Panc1 (cell line): Measurements from ENCODE around the gene ZC3H15. TPM values are rescaled to one million over a fixed set of nuclear protein-coding genes. Genes with fewer than 3 reads are reported as not detected.
A peak's percentile ranks its signal among the peaks of the same experiment; 100 is the strongest.

Source experiments
- ATAC-seq: fragments of 200-7000 bp; cut with Tn5 transposase; 2 replicates; pipeline ENCODE4 v1.9.1; 2020; ENCODE audit warnings: mild to moderate bottlenecking, moderate library complexity
- BruUV-seq: library from RNA; stranded (reverse); fragments of 400-500 nt; replicated peaks from 2 replicates; lab custom pipeline; 2021; lab: Mats Ljungman, UMichigan
- CTCF ChIA-PET: fragments of 300-600 bp; sonication (Branson Sonifier 250); formaldehyde crosslinking; loops from one replicate; lab custom pipeline; 2022; ENCODE audit warnings: antibody characterized with exemption; lab: Charles Lee
- POLR2A ChIA-PET: fragments of 300-600 bp; sonication (Branson Sonifier 250); formaldehyde crosslinking; loops from one replicate; lab custom pipeline; 2022; ENCODE audit warnings: antibody characterized with exemption; lab: Charles Lee
- DNase-seq: peaks from one replicate; pipeline ENCODE4 v3.0.0-alpha.2; 2010; ENCODE audit warnings: low read depth, low spot score
- H3K27ac ChIP-seq: 2 replicates; pipeline ENCODE4 v1.5.1; 2011; ENCODE audit warnings: mild to moderate bottlenecking, low read length, inconsistent platforms
- H3K27me3 ChIP-seq: fragments of 200-500 bp; sonication (Bioruptor generic); 2 replicates; pipeline ENCODE4 v1.6.0; 2014; ENCODE audit warnings: low read length, inconsistent platforms; ENCODE audit not compliant: control insufficient read depth, insufficient read depth
- H3K36me3 ChIP-seq: fragments of 200-500 bp; sonication (Bioruptor generic); 2 replicates; pipeline ENCODE4 v1.5.1; 2014; ENCODE audit warnings: inconsistent platforms, mild to moderate bottlenecking, low read length, moderate library complexity; ENCODE audit not compliant: control insufficient read depth, insufficient read depth
- H3K4me1 ChIP-seq: 2 replicates; pipeline ENCODE4 v1.5.1; 2011; ENCODE audit warnings: inconsistent platforms, mild to moderate bottlenecking, low read length, moderate library complexity; ENCODE audit not compliant: control insufficient read depth, insufficient read depth
- H3K4me3 ChIP-seq, 2 experiments: 2 replicates each; pipeline ENCODE4 v1.5.1; 2011 to 2012; ENCODE audit warnings: low read depth in 2 of 2, low read length in 2 of 2, mild to moderate bottlenecking in 2 of 2, inconsistent platforms in 1 of 2, moderate library complexity in 1 of 2
- H3K9me3 ChIP-seq: fragments of 200-500 bp; sonication (Bioruptor generic); 2 replicates; pipeline ENCODE4 v1.5.1; 2014; ENCODE audit warnings: low read depth, mild to moderate bottlenecking, inconsistent platforms, low read length, moderate library complexity; ENCODE audit not compliant: control insufficient read depth, insufficient read depth
- POLR2AphosphoS5 ChIP-seq: IDR thresholded peaks from 2 replicates; pipeline ENCODE4 v1.6.1; 2012; ENCODE audit warnings: mild to moderate bottlenecking, low read depth, low read length, moderate library complexity
- SIN3A ChIP-seq: IDR thresholded peaks from 2 replicates; pipeline ENCODE4 v1.6.1; 2012; ENCODE audit warnings: low read depth, mild to moderate bottlenecking, low read length, moderate library complexity, borderline replicate concordance; ENCODE audit not compliant: insufficient read depth
- TCF7L2 ChIP-seq: IDR thresholded peaks from 2 replicates; pipeline ENCODE4 v1.6.1; 2011; ENCODE audit warnings: mild to moderate bottlenecking, low read depth, low read length, inconsistent platforms
- in situ Hi-C: cut with HindIII; loops from 2 replicates; pipeline ENCODE4 v1.10.0; 2016; ENCODE audit warnings: low sequenced_read_pairs, low pct_unique_long_range_greater_than_20kb
- intact Hi-C: fragments of 100-400 bp; cut with micrococcal nuclease; formaldehyde crosslinking; loops from one replicate; pipeline ENCODE4 v1.10.0; 2022; ENCODE audit not compliant: unreplicated experiment
- total RNA-seq: library from RNA; stranded (reverse); gene quantifications from one replicate; pipeline ENCODE4 v1.2.1, GENCODE V29; 2021; ENCODE audit not compliant: unreplicated experiment
- TF ChIP-seq, protein P1 (sequence below): fragments of 450-650 bp; IDR thresholded peaks from 2 replicates; pipeline ENCODE4 v1.5.1; 2017; ENCODE audit warnings: mild to moderate bottlenecking
- TF ChIP-seq, protein P2 (sequence below), 2 experiments: IDR thresholded peaks; 2 replicates each; pipeline ENCODE4 v1.6.1; 2011 to 2012; ENCODE audit warnings: low read depth in 2 of 2, control low read depth in 1 of 2, low read length in 1 of 2, mild to moderate bottlenecking in 1 of 2, moderate library complexity in 1 of 2; ENCODE audit not compliant: insufficient read depth in 1 of 2

Gene ZC3H15
- total RNA-seq, 1 experiment from 2014 or later: 72.8 TPM

- Histone ChIP-seq H3K36me3 (no peaks in the 10 kb centered on the region), H3K9me3 (no peaks in the 10 kb centered on the region), H3K27me3 (no peaks in the 10 kb centered on the region), H3K4me3 (no peak overlapping the region), H3K4me1 (no peaks in the 10 kb centered on the region), H3K27ac (no peak overlapping the region)
- ATAC-seq (peak; percentile 63; the same call in 1 of the 2 replicates), DNase-seq (no peak)
- POLR2A ChIA-PET: no interaction called here
- CTCF ChIA-PET: no interaction called here
- intact Hi-C loops (no loop called here), in situ Hi-C loops (no loop called here)
- BruUV-seq: no TSS peak
- TF ChIP-seq POLR2AphosphoS5: no peak
- TF ChIP-seq, protein P1, sequence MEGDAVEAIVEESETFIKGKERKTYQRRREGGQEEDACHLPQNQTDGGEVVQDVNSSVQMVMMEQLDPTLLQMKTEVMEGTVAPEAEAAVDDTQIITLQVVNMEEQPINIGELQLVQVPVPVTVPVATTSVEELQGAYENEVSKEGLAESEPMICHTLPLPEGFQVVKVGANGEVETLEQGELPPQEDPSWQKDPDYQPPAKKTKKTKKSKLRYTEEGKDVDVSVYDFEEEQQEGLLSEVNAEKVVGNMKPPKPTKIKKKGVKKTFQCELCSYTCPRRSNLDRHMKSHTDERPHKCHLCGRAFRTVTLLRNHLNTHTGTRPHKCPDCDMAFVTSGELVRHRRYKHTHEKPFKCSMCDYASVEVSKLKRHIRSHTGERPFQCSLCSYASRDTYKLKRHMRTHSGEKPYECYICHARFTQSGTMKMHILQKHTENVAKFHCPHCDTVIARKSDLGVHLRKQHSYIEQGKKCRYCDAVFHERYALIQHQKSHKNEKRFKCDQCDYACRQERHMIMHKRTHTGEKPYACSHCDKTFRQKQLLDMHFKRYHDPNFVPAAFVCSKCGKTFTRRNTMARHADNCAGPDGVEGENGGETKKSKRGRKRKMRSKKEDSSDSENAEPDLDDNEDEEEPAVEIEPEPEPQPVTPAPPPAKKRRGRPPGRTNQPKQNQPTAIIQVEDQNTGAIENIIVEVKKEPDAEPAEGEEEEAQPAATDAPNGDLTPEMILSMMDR: peak; percentile 38; the same call in 1 of the 2 replicates
- TF ChIP-seq, protein P2, sequence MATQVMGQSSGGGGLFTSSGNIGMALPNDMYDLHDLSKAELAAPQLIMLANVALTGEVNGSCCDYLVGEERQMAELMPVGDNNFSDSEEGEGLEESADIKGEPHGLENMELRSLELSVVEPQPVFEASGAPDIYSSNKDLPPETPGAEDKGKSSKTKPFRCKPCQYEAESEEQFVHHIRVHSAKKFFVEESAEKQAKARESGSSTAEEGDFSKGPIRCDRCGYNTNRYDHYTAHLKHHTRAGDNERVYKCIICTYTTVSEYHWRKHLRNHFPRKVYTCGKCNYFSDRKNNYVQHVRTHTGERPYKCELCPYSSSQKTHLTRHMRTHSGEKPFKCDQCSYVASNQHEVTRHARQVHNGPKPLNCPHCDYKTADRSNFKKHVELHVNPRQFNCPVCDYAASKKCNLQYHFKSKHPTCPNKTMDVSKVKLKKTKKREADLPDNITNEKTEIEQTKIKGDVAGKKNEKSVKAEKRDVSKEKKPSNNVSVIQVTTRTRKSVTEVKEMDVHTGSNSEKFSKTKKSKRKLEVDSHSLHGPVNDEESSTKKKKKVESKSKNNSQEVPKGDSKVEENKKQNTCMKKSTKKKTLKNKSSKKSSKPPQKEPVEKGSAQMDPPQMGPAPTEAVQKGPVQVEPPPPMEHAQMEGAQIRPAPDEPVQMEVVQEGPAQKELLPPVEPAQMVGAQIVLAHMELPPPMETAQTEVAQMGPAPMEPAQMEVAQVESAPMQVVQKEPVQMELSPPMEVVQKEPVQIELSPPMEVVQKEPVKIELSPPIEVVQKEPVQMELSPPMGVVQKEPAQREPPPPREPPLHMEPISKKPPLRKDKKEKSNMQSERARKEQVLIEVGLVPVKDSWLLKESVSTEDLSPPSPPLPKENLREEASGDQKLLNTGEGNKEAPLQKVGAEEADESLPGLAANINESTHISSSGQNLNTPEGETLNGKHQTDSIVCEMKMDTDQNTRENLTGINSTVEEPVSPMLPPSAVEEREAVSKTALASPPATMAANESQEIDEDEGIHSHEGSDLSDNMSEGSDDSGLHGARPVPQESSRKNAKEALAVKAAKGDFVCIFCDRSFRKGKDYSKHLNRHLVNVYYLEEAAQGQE (IDR thresholded peaks at IDR 0.05; ENCODE audit: insufficient read depth in 1 of 2, low read depth in 2 of 2, low read length in 1 of 2): no peak
- TF ChIP-seq SIN3A: no peak
Measured at GRCh38 chr2:186460465-186460864, 25.6 kb upstream of the ZC3H15 start.

DNA sequence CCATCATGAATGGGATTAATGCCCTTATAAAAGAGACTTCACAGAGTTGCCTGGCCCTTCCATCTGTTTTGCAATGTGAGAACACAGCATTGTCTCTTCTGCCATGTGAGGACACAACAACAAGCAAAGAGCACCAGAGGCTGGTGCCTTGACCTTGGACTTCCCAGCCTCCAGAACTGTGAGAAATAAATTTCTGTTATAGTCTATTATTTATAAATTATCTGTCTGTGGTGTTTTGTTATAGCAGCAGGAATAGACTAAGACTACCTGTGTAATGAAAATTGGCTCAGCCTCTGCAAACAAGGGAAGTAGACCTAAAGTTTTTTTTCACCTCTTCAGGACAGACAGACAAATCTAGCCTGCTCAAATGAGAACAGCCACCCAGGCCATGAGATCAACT lies 19.3 kb upstream of the ZC3H15 start:
- H3K4me1 ChIP-seq: no peaks in the 10 kb centered on the region
- no peaks in the 10 kb centered on the region for H3K36me3 ChIP-seq
- no peak overlapping the region for H3K27ac ChIP-seq
- BruUV-seq: no TSS peak
- DNase-seq: no peak
- no peaks in the 10 kb centered on the region; the same call in 1 of the 2 replicates for H3K9me3 ChIP-seq
- ATAC-seq: no peak
- TF ChIP-seq POLR2AphosphoS5: no peak
- TF ChIP-seq SIN3A: no peak
- TF ChIP-seq, protein P1: no peak
- no peak for TF ChIP-seq TCF7L2
- TF ChIP-seq, protein P2 (IDR thresholded peaks at IDR 0.05; ENCODE audit: insufficient read depth in 1 of 2, low read depth in 2 of 2, low read length in 1 of 2): no peak
- in situ Hi-C loops (no loop called here), intact Hi-C loops (no loop called here)
- no peak overlapping the region for H3K4me3 ChIP-seq
- POLR2A ChIA-PET: no interaction called here
- H3K27me3 ChIP-seq: no peaks in the 10 kb centered on the region
- CTCF ChIA-PET: no interaction called here
